ENCODE data around the gene LSM14A. TPM values are rescaled to one million over a fixed set of nuclear protein-coding genes. Genes with fewer than 3 reads are reported as not detected.

LSM14A gene
- total and polyA plus RNA-seq, 2 of the 8 experiments (the other 6 are each of a cell fraction or from before 2014, with no cell fraction given): 117 to 195 TPM

DNA sequence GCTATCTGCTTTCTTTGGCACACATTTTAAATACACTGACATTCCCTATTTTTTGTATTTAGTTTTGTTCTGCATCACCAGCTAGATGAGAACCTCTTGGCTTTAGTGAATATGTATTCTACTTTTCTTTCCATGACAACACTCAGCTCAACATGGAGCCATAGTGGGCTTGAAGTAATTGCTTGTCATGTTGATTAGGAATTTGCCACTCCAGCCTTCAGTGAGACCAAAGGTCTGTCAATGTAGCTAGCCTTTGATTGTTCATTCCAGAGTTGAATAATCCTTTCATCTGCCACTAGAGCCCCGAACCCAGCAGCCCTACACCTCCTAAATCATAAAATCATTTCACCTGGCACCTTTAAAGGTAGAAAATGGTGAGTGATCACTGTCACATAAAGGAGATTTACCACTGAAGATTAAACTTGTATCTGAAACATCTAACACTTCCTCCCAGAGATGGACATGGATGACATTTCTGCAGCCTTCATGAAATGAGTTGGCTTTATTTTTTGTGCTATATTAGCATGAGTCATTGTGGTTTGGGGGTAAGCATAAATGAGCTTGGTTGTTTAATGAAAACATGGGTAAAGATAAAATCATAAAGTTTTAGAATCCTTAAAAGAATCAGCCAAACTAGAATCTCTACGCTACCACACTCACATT, 52.8 kb downstream of the LSM14A start (continued):
- TF ChIP-seq SIN3A (conservative IDR thresholded peaks at IDR 0.05 in 1 of 2, IDR thresholded peaks at IDR 0.05 in 1 of 2; ENCODE audit: low read depth in 1 of 2, low read length in 2 of 2) (peak; percentile 83 to 94; a peak in 3 of 4 replicates), SP1 (IDR thresholded peaks at IDR 0.05; ENCODE audit: low read depth, low read length) (no peak), NANOG (IDR thresholded peaks at IDR 0.05; ENCODE audit: insufficient read depth, low read depth, low read length, poor library complexity, severe bottlenecking) (peak; percentile 72), RAD21 (IDR thresholded peaks at IDR 0.05 in 1 of 2, conservative IDR thresholded peaks at IDR 0.05 in 1 of 2; ENCODE audit: low read depth in 2 of 2, low read length in 2 of 2) (no peak), RNF2 (IDR thresholded peaks at IDR 0.05; ENCODE audit: borderline replicate concordance, low read depth, low read length, missing control alignments, poor library complexity, severe bottlenecking) (no peak), CTBP2 (IDR thresholded peaks at IDR 0.05; ENCODE audit: borderline replicate concordance, insufficient read depth, insufficient read length, low read length) (no peak)
